SK-N-MC (cell line): ENCODE data around the gene CAMTA1.

Experiments
- EZH2 ChIP-seq: fragments of 200-600 bp; sonication (generic); IDR thresholded peaks from one replicate; pipeline ENCODE4 v1.6.1; 2017; ENCODE audit warnings: antibody characterized with exemption
- FOXP2 ChIP-seq: optimal IDR thresholded peaks from 2 replicates; pipeline ENCODE3; 2011; ENCODE audit warnings: mild to moderate bottlenecking, moderate library complexity; ENCODE audit not compliant: insufficient read depth; ENCODE audit errors: extremely low read length, control extremely low read depth
- POLR2AphosphoS5 ChIP-seq: IDR thresholded peaks from 2 replicates; pipeline ENCODE4 v1.6.1; 2012; ENCODE audit warnings: mild to moderate bottlenecking, low read depth, low read length, borderline replicate concordance

DNA sequence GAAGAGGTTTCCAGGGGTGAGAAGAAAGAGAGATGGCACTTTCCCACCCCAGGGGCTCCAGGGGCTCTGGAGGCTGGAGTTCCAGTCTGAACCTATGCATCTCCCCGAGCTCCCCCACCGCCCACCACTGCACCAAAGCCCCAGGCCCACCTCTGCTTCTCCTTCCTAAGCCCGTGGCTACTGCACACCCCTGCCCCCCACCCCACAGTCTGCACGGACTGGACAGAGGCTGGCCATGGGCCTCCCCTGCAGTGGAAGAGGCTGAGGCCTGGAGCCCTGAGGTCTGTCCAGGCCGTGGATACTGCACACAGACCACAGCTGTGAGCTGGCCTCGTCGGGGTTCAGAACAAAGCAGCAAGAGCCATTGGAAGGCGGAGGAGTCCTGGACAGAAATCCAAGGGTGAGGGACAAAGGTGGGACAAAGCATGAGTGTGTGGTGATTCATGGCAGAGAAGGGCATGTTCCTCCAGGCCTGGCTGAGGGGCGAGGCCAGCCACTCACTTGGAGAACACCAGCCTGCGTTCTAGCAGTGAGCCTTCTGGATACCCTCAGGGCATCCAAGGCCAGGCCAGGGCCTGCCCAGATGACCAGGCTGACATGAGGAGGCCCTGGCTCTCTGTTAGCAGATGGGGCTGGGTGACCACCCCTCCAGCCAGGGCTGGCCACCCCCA, 741.1 kb downstream of the CAMTA1 start:
- TF ChIP-seq EZH2 (no peak), POLR2AphosphoS5 (no peak), FOXP2 (no peak)
